Parathyroid adenoma (tissue), 2 donors: ENCODE results near the gene ARHGEF6.

Experiments used
- H2AFZ ChIP-seq: fragments of 300-600 bp; sonication (generic); one replicate; pipeline ENCODE4 v1.7.0; 2017; ENCODE audit warnings: antibody characterized with exemption, mild to moderate bottlenecking
- H3K27ac ChIP-seq: fragments of 300-600 bp; sonication (generic); one replicate; pipeline ENCODE4 v1.7.0; 2017
- H3K27me3 ChIP-seq: fragments of 300-600 bp; sonication (generic); one replicate; pipeline ENCODE4 v1.7.0; 2017; ENCODE audit warnings: low read length; ENCODE audit not compliant: control insufficient read depth, insufficient read depth
- H3K36me3 ChIP-seq: fragments of 300-600 bp; sonication (generic); one replicate; pipeline ENCODE4 v1.7.0; 2017; ENCODE audit warnings: low read length; ENCODE audit not compliant: control insufficient read depth, insufficient read depth
- H3K4me1 ChIP-seq: fragments of 300-600 bp; sonication (generic); one replicate; pipeline ENCODE4 v1.7.0; 2017; ENCODE audit warnings: control low read depth
- H3K4me2 ChIP-seq: fragments of 300-600 bp; sonication (generic); one replicate; pipeline ENCODE4 v1.7.0; 2017; ENCODE audit warnings: low read length
- H3K4me3 ChIP-seq: fragments of 300-600 bp; sonication (generic); one replicate; pipeline ENCODE4 v1.7.0; 2017; ENCODE audit warnings: low read depth, low read length
- H3K79me2 ChIP-seq: fragments of 300-600 bp; sonication (generic); one replicate; pipeline ENCODE4 v1.7.0; 2017; ENCODE audit warnings: control low read depth
- H3K9ac ChIP-seq: fragments of 300-600 bp; sonication (generic); one replicate; pipeline ENCODE4 v1.7.0; 2017; ENCODE audit warnings: mild to moderate bottlenecking
- H3K9me3 ChIP-seq: fragments of 300-600 bp; sonication (generic); one replicate; pipeline ENCODE4 v1.7.0; 2017; ENCODE audit warnings: low read length; ENCODE audit not compliant: control insufficient read depth
- TF ChIP-seq, protein P1 (sequence below): fragments of 300-600 bp; sonication (generic); IDR thresholded peaks from one replicate; pipeline ENCODE4 v1.7.0; 2017; ENCODE audit warnings: antibody characterized with exemption, mild to moderate bottlenecking
- donor health status: primary hyperparathyroidism.

The ARHGEF6 gene

DNA sequence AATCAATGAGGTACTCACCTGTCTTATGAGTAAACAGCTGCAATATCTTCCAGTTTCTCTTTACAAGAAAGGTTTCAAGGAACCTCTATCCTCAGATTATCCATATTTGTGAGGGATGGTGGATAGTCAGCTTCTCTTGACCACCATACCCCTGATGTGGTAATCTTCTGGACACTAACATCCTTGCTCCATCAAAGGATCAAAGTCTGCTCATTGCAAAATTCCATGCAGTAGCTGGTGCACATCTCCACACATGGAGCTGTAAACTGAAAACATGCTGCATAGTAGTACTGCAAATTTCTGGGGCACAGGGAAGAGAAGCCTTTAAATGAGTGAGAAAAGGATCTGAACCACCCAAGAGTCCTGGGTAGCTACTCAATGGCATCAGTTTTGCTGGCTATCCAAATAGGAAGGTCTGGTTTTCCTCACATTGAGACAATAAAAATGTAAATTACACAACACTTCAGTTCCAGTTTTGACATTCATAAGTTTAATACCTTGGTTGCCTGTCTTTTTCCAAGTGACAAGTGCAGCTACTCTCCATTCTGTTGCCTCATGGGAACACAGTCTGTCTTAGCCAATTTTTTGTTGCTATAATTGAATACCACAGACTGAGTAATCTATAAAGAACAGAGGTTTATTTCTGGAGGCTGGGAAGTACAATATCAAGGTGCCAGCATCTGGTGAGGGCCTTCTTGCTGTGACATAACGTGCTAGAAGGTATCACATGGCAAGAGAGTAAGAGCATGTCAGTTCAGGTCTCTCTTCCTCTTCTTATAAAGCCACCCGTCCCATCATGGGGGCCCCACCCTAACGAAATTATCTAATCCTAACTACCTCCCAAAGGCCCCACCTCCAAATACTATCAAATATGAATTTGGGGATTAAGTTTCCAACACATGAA, 34.4 kb upstream of the ARHGEF6 start:
- no peak overlapping the region for H3K4me3 ChIP-seq
- TF ChIP-seq, protein P1, sequence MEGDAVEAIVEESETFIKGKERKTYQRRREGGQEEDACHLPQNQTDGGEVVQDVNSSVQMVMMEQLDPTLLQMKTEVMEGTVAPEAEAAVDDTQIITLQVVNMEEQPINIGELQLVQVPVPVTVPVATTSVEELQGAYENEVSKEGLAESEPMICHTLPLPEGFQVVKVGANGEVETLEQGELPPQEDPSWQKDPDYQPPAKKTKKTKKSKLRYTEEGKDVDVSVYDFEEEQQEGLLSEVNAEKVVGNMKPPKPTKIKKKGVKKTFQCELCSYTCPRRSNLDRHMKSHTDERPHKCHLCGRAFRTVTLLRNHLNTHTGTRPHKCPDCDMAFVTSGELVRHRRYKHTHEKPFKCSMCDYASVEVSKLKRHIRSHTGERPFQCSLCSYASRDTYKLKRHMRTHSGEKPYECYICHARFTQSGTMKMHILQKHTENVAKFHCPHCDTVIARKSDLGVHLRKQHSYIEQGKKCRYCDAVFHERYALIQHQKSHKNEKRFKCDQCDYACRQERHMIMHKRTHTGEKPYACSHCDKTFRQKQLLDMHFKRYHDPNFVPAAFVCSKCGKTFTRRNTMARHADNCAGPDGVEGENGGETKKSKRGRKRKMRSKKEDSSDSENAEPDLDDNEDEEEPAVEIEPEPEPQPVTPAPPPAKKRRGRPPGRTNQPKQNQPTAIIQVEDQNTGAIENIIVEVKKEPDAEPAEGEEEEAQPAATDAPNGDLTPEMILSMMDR = no peak
- H3K79me2 ChIP-seq = no peaks in the 10 kb centered on the region

DNA sequence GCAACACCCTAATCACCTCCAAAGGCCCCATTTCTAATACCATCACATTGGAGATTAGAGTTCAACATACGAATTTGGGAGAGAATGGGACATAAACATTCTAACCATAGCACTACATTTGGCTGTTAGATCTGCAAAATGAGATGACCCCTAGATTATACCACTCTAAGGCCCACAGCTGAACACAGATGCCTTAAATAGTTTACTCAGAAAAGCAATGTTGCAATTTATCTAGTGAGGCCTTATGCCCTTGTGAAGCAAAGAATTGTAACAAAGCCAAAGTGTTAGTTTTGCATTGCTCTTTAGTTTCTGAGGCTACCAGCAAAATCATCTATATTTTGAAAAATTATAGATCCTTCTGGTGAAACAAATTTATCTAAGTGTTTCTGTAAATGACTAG, 31.6 kb upstream of the ARHGEF6 start:
- Histone ChIP-seq H3K36me3 (no peaks in the 10 kb centered on the region), H3K4me2 (no peak overlapping the region), H2AFZ (no peak overlapping the region), H3K79me2 (no peaks in the 10 kb centered on the region), H3K4me1 (no peaks in the 10 kb centered on the region), H3K27ac (no peak overlapping the region), H3K9ac (no peak overlapping the region), H3K4me3 (no peak overlapping the region), H3K9me3 (no peaks in the 10 kb centered on the region), H3K27me3 (no peaks in the 10 kb centered on the region)
- TF ChIP-seq, protein P1 = no peak

More for the DNA sequence above, 34.4 kb upstream of the ARHGEF6 start:
- Histone ChIP-seq H3K9me3 (no peaks in the 10 kb centered on the region), H3K27me3 (no peaks in the 10 kb centered on the region), H3K9ac (no peak overlapping the region), H3K27ac (no peak overlapping the region), H3K4me1 (no peaks in the 10 kb centered on the region), H3K4me2 (no peak overlapping the region), H3K36me3 (no peaks in the 10 kb centered on the region), H2AFZ (no peak overlapping the region)

DNA sequence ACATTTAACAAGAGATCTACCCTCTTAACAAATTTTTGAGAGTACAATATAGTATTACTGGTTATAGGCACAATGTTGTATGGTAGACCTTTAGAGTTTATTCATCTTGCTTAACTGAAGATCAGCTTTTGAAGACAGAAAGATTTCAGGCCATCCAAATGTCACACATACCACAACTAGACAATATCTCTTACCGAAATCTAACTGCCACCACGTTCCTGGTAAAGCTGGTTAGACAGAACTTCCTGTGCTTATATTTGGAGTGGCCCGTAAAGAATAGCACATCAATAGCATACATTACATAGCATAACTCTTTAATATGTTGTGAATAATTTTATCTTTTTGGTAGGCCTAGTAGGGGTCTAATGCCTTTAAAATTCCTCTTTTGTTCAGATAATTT, 29.8 kb upstream of the ARHGEF6 start:
- Histone ChIP-seq H3K9me3 (no peaks in the 10 kb centered on the region), H3K4me2 (no peak overlapping the region), H2AFZ (no peak overlapping the region), H3K79me2 (no peaks in the 10 kb centered on the region), H3K27me3 (no peaks in the 10 kb centered on the region), H3K4me1 (no peaks in the 10 kb centered on the region), H3K36me3 (no peaks in the 10 kb centered on the region), H3K27ac (no peak overlapping the region), H3K4me3 (no peak overlapping the region), H3K9ac (no peak overlapping the region)
- TF ChIP-seq, protein P1 = no peak

DNA sequence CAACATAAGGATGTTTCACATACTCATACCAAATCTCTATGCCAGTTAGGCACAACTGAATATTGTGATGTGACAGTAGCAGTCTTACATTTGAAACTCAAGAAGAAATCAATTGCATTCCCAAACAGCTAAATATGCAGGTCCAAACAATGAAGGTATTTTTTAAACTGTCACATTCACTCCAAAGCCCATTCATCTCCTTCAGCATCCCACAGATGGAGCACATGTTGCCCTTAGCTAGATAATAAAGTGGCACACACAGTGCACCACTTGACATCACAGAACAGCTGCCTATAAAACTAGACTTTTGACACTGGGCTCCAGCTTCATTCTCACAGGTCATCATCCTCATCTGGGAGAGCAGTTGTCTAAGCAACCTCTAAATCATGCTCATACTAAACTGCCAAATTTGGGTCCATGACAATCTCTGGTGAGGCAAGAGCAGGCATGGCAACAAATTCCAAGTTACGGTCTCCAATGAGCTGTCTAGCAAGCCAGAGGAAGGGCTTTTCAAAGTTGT, 26.2 kb upstream of the ARHGEF6 start:
- Histone ChIP-seq H3K9me3 (no peaks in the 10 kb centered on the region), H3K4me3 (no peak overlapping the region), H3K79me2 (no peaks in the 10 kb centered on the region), H3K27me3 (no peaks in the 10 kb centered on the region), H3K9ac (no peak overlapping the region), H3K4me2 (no peak overlapping the region), H3K4me1 (no peaks in the 10 kb centered on the region), H2AFZ (no peak overlapping the region), H3K36me3 (no peaks in the 10 kb centered on the region), H3K27ac (no peak overlapping the region)
- TF ChIP-seq, protein P1 = no peak

DNA sequence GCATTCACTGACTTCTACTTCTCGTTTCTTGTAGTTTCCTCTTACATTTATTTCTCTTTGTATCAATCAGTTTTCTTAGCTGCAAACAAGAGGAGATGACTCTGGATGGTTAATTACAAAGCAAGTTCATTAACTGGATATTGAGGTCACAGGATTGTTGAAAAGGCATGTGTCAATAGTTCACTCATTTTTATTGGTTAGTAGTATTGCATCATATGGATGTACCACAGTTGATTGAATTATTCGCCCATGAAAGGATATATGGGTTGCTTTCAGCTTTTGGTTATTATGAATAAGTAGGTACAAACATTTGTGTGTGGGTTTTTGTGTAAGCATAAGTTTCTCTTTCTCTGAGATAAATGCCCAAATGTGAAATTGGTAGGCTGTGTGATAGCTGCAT, 21.8 kb upstream of the ARHGEF6 start:
- TF ChIP-seq, protein P1 = no peak
- H3K4me2 ChIP-seq = no peak overlapping the region
- H2AFZ ChIP-seq = no peak overlapping the region
- H3K9me3 ChIP-seq = no peaks in the 10 kb centered on the region
- no peaks in the 10 kb centered on the region for H3K27me3 ChIP-seq
- H3K27ac ChIP-seq = no peak overlapping the region
- H3K9ac ChIP-seq = no peak overlapping the region
- no peaks in the 10 kb centered on the region for H3K79me2 ChIP-seq
- H3K4me1 ChIP-seq = no peaks in the 10 kb centered on the region
- H3K4me3 ChIP-seq = no peak overlapping the region
- no peaks in the 10 kb centered on the region for H3K36me3 ChIP-seq
